Stimulated activated naive B cell treated with anti-CD40 and anti-IgM and Interleukin-4, amounts not matched to agents 10 μg/mL and 1 μg/mL and 100 μg/mL, for 72 hours (primary cell): ENCODE measurements around the gene CTNNA1.

Experiments
- ATAC-seq, 2 donors: fragments of 150-1000 bp; cut with Tn5 transposase; replicated peaks; 2 replicates each; pipeline ENCODE4 v1.10.0; 2021; ENCODE audit warnings: moderate library complexity in 1 of 2
- DNase-seq: peaks from one replicate; pipeline ENCODE4 v3.0.0; 2021
- H3K27ac Mint-ChIP-seq: one replicate; pipeline ENCODE4 v1.8.0; 2022; ENCODE audit warnings: mild to moderate bottlenecking, mixed read lengths
- H3K27me3 Mint-ChIP-seq, 2 donors: one replicate each; pipeline ENCODE4 v1.8.0; 2022; ENCODE audit warnings: mixed read lengths in 2 of 2
- H3K36me3 Mint-ChIP-seq, 2 donors: one replicate each; pipeline ENCODE4 v1.8.0; 2022; ENCODE audit warnings: mixed read lengths in 2 of 2, mild to moderate bottlenecking in 1 of 2
- H3K4me1 Mint-ChIP-seq, 2 donors: one replicate each; pipeline ENCODE4 v1.8.0; 2022; ENCODE audit warnings: mixed read lengths in 2 of 2, mild to moderate bottlenecking in 1 of 2
- H3K4me3 Mint-ChIP-seq, 2 donors: one replicate each; pipeline ENCODE4 v1.8.0; 2022; ENCODE audit warnings: mild to moderate bottlenecking in 2 of 2, mixed read lengths in 2 of 2, moderate library complexity in 1 of 2
- H3K9me3 Mint-ChIP-seq, 2 donors: one replicate each; pipeline ENCODE4 v1.8.0; 2022; ENCODE audit warnings: mixed read lengths in 2 of 2, mild to moderate bottlenecking in 1 of 2

Gene CTNNA1

GRCh38 chr5:138979684-138980280, 226.6 kb downstream of the CTNNA1 start:
- no peaks in the 10 kb centered on the region for H3K27me3 Mint-ChIP-seq
- DNase-seq (no peak), ATAC-seq (no peak)
- H3K4me3 Mint-ChIP-seq: no peak overlapping the region
- no peaks in the 10 kb centered on the region for H3K9me3 Mint-ChIP-seq
- no peak overlapping the region for H3K27ac Mint-ChIP-seq
- H3K36me3 Mint-ChIP-seq: peaks cover 15 to 46% of the 10 kb centered on the region in 2 donors
- peaks cover 10 to 16% of the 10 kb centered on the region in 2 donors for H3K4me1 Mint-ChIP-seq

- ATAC-seq (no peak), DNase-seq (no peak)
- H3K36me3 Mint-ChIP-seq: peaks cover 15 to 46% of the 10 kb centered on the region in 2 donors
- H3K4me3 Mint-ChIP-seq: no peak overlapping the region
- no peaks in the 10 kb centered on the region for H3K27me3 Mint-ChIP-seq
- H3K4me1 Mint-ChIP-seq: peaks cover 11% of the 10 kb centered on the region in 2 donors
- H3K9me3 Mint-ChIP-seq: no peaks in the 10 kb centered on the region
- no peak overlapping the region for H3K27ac Mint-ChIP-seq
Measured at GRCh38 chr5:138980441-138980840, 227.2 kb downstream of the CTNNA1 start.

- no peak overlapping the region for H3K4me3 Mint-ChIP-seq
- no peak for DNase-seq
- no peaks in the 10 kb centered on the region for H3K27me3 Mint-ChIP-seq
- peaks cover 15 to 42% of the 10 kb centered on the region in 2 donors for H3K36me3 Mint-ChIP-seq
- no peaks in the 10 kb centered on the region for H3K9me3 Mint-ChIP-seq
- no peak overlapping the region for H3K27ac Mint-ChIP-seq
- H3K4me1 Mint-ChIP-seq: peaks cover 4 to 6% of the 10 kb centered on the region in 2 donors
- no peak for ATAC-seq
Measured at GRCh38 chr5:138981131-138981530, 227.9 kb downstream of the CTNNA1 start.

GRCh38 chr5:138981586-138981985, 228.4 kb downstream of the CTNNA1 start:
- Mint-ChIP-seq H3K27ac (no peak overlapping the region), H3K9me3 (no peaks in the 10 kb centered on the region), H3K4me3 (no peak overlapping the region), H3K27me3 (no peaks in the 10 kb centered on the region), H3K36me3 (peaks cover 15 to 42% of the 10 kb centered on the region in 2 donors), H3K4me1 (peaks cover 4 to 6% of the 10 kb centered on the region in 2 donors)
- ATAC-seq (no peak), DNase-seq (no peak)

GRCh38 chr5:138983984-138984383, 230.8 kb downstream of the CTNNA1 start:
- Mint-ChIP-seq H3K4me3 (no peak overlapping the region), H3K36me3 (peaks cover 17 to 32% of the 10 kb centered on the region in 2 donors), H3K27ac (no peak overlapping the region), H3K9me3 (no peaks in the 10 kb centered on the region), H3K4me1 (peaks cover 4 to 6% of the 10 kb centered on the region in 2 donors), H3K27me3 (no peaks in the 10 kb centered on the region)
- ATAC-seq: no peak
- no peak for DNase-seq
